Activated CD8-positive, alpha-beta memory T cell treated with anti-CD3 and anti-CD28 coated beads, Interleukin-2, amount 10 ng/mL, durations not matched to agents 7 days and 5 days (primary cell): ENCODE measurements around the gene ARHGAP26. TPM values are rescaled to one million over a fixed set of nuclear protein-coding genes. Genes with fewer than 3 reads are reported as not detected.

Experiments
- ATAC-seq: fragments of 150-1000 bp; cut with Tn5 transposase; one replicate; pipeline ENCODE4 v1.10.0; 2021; ENCODE audit warnings: moderate library complexity
- CTCF ChIA-PET: fragments of 350-600 bp; sonication (Branson Sonifier 250); formaldehyde crosslinking; loops from one replicate; lab custom pipeline; 2021; ENCODE audit warnings: antibody characterized with exemption; lab: Charles Lee
- DNase-seq: peaks from one replicate; pipeline ENCODE4 v3.0.0-alpha.2; 2020
- H3K27ac Mint-ChIP-seq: one replicate; pipeline ENCODE4 v1.8.0; 2021; ENCODE audit warnings: mild to moderate bottlenecking, mixed read lengths
- H3K27me3 Mint-ChIP-seq: one replicate; pipeline ENCODE4 v1.8.0; 2021; ENCODE audit warnings: mixed read lengths
- H3K36me3 Mint-ChIP-seq: one replicate; pipeline ENCODE4 v1.8.0; 2021; ENCODE audit warnings: mild to moderate bottlenecking, mixed read lengths
- H3K4me1 Mint-ChIP-seq: one replicate; pipeline ENCODE4 v1.8.0; 2021; ENCODE audit warnings: mixed read lengths
- H3K4me3 Mint-ChIP-seq: one replicate; pipeline ENCODE4 v1.8.0; 2021; ENCODE audit warnings: mild to moderate bottlenecking, moderate library complexity, mixed read lengths
- H3K9me3 Mint-ChIP-seq: one replicate; pipeline ENCODE4 v1.8.0; 2022; ENCODE audit warnings: low read depth, mixed read lengths
- total RNA-seq, 2 experiments: library from RNA; stranded (reverse); gene quantifications; one replicate each; pipeline ENCODE4 v1.2.3, GENCODE V29; 2021

The ARHGAP26 gene
- total RNA-seq, 2 experiments from 2014 or later, result 12.6 to 38.9 TPM

DNA sequence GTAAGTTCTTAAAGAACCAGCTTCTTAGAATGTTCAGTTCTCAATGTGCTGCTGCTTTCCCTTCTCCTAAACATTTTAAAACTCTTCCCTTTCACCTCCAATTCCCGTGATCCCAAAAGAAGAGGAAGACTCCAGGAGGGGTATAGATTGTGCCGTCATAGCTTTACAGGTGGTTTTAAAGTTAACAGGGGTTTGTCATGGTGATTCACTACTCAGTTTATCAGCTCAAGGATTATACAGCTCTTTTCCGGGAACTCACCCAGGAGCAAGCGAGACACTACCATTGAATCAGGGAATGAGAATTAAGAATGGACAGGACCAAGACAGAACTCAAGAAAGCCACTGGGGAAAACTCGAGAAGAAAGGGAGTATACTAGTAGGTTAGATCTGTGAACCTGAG is 454.5 kb downstream of the ARHGAP26 start:
- Mint-ChIP-seq H3K9me3 (no peaks in the 10 kb centered on the region), H3K4me1 (peaks cover 47% of the 10 kb centered on the region), H3K36me3 (peaks cover 12% of the 10 kb centered on the region), H3K27ac (no peak overlapping the region), H3K4me3 (no peak overlapping the region), H3K27me3 (no peaks in the 10 kb centered on the region)
- no peak for DNase-seq
- CTCF ChIA-PET, result interaction anchor here (0.8 kb wide), 1 partner anchor 180 kb away, joined by 3 read pairs; no protein-coding TSS in a partner anchor
- no peak for ATAC-seq

DNA sequence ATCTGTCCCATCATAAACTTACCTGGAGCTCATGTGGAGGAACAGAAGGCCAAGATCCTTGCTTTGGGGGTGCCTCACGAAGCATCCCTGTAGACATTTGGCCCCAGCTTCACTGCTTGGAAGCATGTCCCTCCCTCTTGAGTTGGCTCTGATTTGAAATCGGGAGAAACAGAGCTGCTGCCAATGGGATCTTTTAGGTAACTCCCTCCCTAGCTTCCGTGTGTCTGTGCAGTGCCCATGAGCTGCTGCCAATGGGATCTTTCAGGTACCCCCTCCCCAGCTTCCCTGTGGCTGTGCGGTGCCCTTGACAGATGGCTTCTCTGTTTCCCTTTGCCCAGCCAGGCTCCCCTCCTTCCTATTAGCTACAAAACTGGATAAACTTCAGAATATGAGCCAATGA is 455.3 kb downstream of the ARHGAP26 start:
- ATAC-seq (no peak), DNase-seq (no peak)
- H3K9me3 Mint-ChIP-seq, result no peaks in the 10 kb centered on the region
- H3K36me3 Mint-ChIP-seq, result peaks cover 12% of the 10 kb centered on the region
- H3K27me3 Mint-ChIP-seq, result no peaks in the 10 kb centered on the region
- peaks cover 55% of the 10 kb centered on the region for H3K4me1 Mint-ChIP-seq
- H3K4me3 Mint-ChIP-seq, result no peak overlapping the region
- H3K27ac Mint-ChIP-seq, result no peak overlapping the region
- CTCF ChIA-PET, result no interaction called here

DNA sequence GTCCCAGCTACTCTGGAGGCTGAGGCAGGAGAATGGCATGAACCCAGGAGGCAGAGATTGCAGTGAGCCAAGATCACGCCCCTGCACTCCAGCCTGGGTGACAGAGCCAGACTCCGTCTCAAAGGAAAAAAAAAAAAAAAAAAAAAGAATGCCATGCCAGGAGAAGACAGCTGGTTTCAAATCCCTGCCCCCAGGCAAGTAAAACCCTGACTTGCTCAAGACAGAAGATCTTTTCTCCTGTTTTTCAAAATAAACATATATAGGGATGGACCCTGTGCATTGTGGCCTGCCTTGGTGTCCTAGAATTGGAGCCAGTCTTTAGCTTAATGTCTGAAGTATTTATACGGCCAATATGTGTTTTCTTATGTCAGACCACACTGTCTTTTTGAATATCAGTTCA is 456.2 kb downstream of the ARHGAP26 start:
- DNase-seq, result no peak
- Mint-ChIP-seq H3K4me3 (no peak overlapping the region), H3K27me3 (no peaks in the 10 kb centered on the region), H3K9me3 (no peaks in the 10 kb centered on the region), H3K4me1 (peaks cover 51% of the 10 kb centered on the region), H3K27ac (no peak overlapping the region), H3K36me3 (peaks cover 12% of the 10 kb centered on the region)
- CTCF ChIA-PET, result interaction anchor here (0.7 kb wide), 1 partner anchor 599 kb away, joined by 5 read pairs; no protein-coding TSS in a partner anchor
- ATAC-seq, result no peak

DNA sequence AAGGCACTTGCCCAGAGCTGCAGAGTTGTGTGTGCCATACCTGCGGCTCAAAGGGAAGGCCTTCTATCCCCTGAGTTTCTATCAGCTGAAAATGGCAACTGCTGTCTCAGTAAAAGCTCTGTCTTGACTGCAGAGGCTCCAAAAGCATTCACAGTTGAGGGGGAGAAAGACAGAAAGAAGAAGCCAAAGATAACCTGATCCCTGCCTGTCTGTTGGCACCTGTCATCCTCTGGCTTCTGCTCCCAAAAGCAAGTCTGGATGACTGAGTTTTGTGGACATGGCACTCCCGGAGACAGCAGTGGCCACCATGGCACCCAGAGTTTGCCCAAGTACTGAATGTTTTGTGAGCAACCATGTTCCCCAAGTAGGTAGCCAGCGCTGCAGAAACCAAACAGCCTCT is 456.7 kb downstream of the ARHGAP26 start:
- H3K36me3 Mint-ChIP-seq, result peaks cover 12% of the 10 kb centered on the region
- peaks cover 46% of the 10 kb centered on the region for H3K4me1 Mint-ChIP-seq
- no peak for DNase-seq
- no peak overlapping the region for H3K4me3 Mint-ChIP-seq
- no peak for ATAC-seq
- H3K9me3 Mint-ChIP-seq, result no peaks in the 10 kb centered on the region
- CTCF ChIA-PET, result interaction anchor here (1.2 kb wide), 1 partner anchor 218 kb away, joined by 3 read pairs; no protein-coding TSS in a partner anchor
- H3K27ac Mint-ChIP-seq, result no peak overlapping the region
- no peaks in the 10 kb centered on the region for H3K27me3 Mint-ChIP-seq

DNA sequence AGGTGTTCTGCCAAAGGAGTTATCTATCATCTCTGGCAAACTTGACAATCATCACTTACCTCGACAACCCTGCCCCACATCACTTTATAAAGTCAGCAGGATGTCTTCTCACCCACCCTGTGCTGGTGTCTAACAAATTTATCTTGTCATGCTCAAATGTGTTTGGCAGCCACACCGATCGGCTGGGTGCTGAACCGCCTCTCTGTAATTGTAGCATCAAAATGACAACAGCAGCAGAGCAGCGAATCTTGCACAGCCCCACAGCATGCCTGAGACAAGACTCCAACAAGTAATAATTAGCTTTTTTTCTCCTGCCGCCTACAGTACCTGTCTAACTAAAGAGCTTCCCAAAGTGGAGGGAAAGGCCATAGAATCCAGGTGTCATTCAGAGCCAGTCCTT is 457.1 kb downstream of the ARHGAP26 start:
- DNase-seq (no peak), ATAC-seq (no peak)
- CTCF ChIA-PET, result interaction anchor here (1.2 kb wide), 1 partner anchor 218 kb away, joined by 3 read pairs; no protein-coding TSS in a partner anchor
- Mint-ChIP-seq H3K9me3 (no peaks in the 10 kb centered on the region), H3K4me1 (peaks cover 42% of the 10 kb centered on the region), H3K36me3 (peaks cover 12% of the 10 kb centered on the region), H3K27me3 (no peaks in the 10 kb centered on the region), H3K4me3 (no peak overlapping the region), H3K27ac (no peak overlapping the region)

DNA sequence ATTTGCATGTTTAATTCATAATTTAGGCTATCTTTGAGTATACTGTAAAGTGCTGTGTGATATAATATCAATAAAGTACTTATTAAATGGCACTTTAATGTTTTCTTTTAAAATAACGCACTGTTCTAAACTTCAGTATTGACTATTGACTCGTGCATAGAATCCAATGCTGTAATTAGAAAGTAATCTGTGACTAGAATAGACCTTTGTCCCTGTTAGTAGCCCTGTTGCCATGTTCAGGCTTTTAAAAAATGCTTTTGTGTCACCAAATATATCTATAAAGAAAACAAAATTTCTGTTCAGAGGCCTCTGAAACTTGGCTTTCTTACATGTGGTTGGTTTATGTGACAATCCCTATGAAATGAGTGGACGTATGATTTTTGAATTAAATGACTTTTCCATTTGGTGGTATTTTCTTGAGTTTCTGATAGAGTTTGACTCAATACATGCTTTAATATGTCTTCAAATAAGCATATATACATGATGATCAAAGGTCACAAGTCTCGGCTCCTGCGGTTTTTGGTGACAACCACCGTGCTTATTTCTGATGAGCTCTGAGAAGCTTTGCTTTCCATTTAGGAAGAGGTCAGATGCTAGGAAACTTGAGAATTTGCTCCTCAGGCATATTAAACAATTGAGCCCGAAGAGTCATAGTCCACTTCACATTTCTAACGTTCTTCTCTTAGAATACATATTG is 458.6 kb downstream of the ARHGAP26 start:
- H3K4me3 Mint-ChIP-seq, result no peak overlapping the region
- H3K4me1 Mint-ChIP-seq, result peaks cover 28% of the 10 kb centered on the region
- CTCF ChIA-PET, result interaction anchor here (1.0 to 1.4 kb wide), 3 partner anchors 8 to 596 kb away, joined by 3 to 4 read pairs (median 3); no protein-coding TSS in a partner anchor
- peak; percentile 11 for ATAC-seq
- peaks cover 7% of the 10 kb centered on the region for H3K36me3 Mint-ChIP-seq
- peak overlapping the region; percentile 91 for H3K27ac Mint-ChIP-seq
- no peaks in the 10 kb centered on the region for H3K9me3 Mint-ChIP-seq
- H3K27me3 Mint-ChIP-seq, result no peaks in the 10 kb centered on the region
- peak; percentile 68 for DNase-seq

DNA sequence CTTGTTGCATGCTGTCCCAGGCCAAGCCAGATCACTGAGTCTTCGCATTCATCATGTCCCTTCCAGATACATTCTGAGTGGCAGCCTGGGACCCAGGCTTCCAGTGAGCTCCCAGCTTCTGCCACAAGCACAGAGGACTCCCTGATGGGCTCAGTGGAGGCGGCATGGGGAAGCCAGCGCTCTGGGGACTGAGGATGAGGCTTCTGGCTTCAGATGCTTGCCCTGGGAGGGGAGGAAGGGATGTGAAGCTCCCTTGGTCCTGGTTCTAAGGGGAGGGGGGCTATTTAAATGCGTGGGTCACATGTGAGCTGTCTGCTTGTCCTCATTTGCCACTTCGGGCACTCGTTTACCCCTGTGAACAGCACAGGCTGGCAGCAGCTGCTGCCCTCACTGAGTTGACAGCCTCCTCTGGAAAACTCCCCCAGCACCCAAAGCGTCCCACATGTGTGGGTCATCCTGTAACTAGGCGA is 459.3 kb downstream of the ARHGAP26 start:
- Mint-ChIP-seq H3K4me3 (peak overlapping the region; percentile 58), H3K27me3 (no peaks in the 10 kb centered on the region), H3K36me3 (peaks cover 2% of the 10 kb centered on the region), H3K4me1 (peaks cover 27% of the 10 kb centered on the region), H3K27ac (peak overlapping the region; percentile 91), H3K9me3 (no peaks in the 10 kb centered on the region)
- peak; percentile 50 for DNase-seq
- peak; percentile 66 for ATAC-seq
- CTCF ChIA-PET, result interaction anchor here (1.0 to 1.4 kb wide), 4 partner anchors 9 to 596 kb away, joined by 3 to 4 read pairs (median 3); no protein-coding TSS in a partner anchor

DNA sequence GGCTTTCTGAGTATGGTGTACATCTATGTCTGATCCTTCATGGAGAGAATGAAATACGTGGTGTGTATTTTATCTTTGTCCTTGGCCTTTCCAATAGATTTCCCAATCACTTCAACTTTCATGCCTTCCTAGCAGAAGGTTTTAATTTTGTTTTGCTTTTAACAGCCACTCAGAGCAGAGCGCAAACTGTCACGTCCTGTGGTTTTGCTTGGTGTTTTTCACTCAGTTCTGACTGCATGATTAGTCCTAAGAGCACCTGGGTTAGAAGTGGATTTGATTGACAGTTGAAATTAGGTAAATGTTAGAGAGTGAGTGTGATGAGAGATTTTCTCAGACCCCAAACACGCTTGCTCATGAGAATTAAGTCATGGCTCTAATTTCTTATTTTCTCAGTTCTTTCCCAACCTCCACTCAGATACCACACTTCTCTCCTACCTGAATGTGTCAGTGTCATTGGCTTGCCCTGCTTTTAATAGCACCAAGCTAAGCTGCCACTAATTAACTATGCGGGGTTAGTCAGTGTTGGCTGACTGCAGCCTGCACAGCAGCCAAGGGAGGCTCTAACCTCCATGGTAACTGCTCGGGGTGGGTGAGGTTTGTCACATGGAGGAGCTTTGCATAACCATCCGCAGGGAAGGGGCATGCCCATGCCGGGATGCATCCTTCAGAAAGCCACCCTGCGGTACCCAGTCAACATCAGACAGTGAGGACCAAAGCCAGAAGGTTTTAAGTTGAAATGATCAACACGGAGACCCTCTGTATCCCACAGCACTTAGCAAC is 459.9 kb downstream of the ARHGAP26 start:
- peak; percentile 88 for ATAC-seq

DNA sequence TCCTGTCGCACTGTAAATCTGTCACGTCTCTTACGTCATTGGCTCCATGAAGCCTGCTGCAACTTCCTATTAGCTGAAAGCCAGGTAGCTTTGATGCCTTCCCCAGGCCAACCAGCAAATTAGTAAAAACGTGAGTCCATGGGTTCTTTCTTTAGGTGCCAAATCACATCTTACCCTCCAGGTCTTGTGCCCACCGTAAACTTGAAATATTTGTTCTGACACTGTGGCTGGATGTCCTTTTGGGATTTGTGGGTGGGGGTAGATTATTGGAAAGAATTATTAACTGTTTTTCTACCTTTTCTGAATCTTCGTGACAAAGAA is 460.5 kb downstream of the ARHGAP26 start:
- DNase-seq, result no peak
- CTCF ChIA-PET, result interaction anchor here (1.5 to 1.6 kb wide), 2 partner anchors 8 to 173 kb away, joined by 4 to 5 read pairs; partner anchors contain the start of gene NR3C1
- no peak overlapping the region for H3K4me3 Mint-ChIP-seq
- no peaks in the 10 kb centered on the region for H3K9me3 Mint-ChIP-seq
- peak overlapping the region; percentile 91 for H3K27ac Mint-ChIP-seq
- H3K4me1 Mint-ChIP-seq, result peaks cover 27% of the 10 kb centered on the region
- H3K27me3 Mint-ChIP-seq, result no peaks in the 10 kb centered on the region
- no peak for ATAC-seq
- no peaks in the 10 kb centered on the region for H3K36me3 Mint-ChIP-seq

More for the DNA sequence above, 459.9 kb downstream of the ARHGAP26 start:
- H3K9me3 Mint-ChIP-seq, result no peaks in the 10 kb centered on the region
- H3K27me3 Mint-ChIP-seq, result no peaks in the 10 kb centered on the region
- peak overlapping the region; percentile 58 for H3K4me3 Mint-ChIP-seq
- H3K4me1 Mint-ChIP-seq, result peaks cover 27% of the 10 kb centered on the region
- CTCF ChIA-PET, result interaction anchor here (1.0 to 1.6 kb wide), 5 partner anchors 8 to 227 kb away, joined by 3 to 5 read pairs (median 3); partner anchors contain the start of gene NR3C1
- peak; percentile 84 for DNase-seq
- H3K27ac Mint-ChIP-seq, result peak overlapping the region; percentile 91
- no peaks in the 10 kb centered on the region for H3K36me3 Mint-ChIP-seq

DNA sequence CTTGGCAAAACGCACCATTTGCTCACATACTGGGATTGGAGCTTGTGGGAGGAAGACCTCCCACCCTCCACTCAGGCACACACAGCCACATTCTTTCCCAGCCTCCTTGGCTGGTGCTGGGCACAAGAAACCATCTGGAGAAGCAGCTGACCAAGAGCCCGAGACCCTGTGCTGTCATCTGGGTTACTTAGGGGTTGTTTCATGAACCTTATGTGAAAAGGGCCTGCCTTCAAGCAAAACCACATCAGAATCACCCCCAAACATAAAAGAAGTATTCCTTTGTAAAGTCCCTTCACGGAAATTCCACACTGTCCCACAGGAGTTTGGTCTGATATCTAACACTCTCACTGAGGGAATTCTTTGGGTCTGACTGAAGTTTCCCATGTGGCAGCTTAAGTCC is 461.2 kb downstream of the ARHGAP26 start:
- no peaks in the 10 kb centered on the region for H3K36me3 Mint-ChIP-seq
- no peaks in the 10 kb centered on the region for H3K9me3 Mint-ChIP-seq

DNA sequence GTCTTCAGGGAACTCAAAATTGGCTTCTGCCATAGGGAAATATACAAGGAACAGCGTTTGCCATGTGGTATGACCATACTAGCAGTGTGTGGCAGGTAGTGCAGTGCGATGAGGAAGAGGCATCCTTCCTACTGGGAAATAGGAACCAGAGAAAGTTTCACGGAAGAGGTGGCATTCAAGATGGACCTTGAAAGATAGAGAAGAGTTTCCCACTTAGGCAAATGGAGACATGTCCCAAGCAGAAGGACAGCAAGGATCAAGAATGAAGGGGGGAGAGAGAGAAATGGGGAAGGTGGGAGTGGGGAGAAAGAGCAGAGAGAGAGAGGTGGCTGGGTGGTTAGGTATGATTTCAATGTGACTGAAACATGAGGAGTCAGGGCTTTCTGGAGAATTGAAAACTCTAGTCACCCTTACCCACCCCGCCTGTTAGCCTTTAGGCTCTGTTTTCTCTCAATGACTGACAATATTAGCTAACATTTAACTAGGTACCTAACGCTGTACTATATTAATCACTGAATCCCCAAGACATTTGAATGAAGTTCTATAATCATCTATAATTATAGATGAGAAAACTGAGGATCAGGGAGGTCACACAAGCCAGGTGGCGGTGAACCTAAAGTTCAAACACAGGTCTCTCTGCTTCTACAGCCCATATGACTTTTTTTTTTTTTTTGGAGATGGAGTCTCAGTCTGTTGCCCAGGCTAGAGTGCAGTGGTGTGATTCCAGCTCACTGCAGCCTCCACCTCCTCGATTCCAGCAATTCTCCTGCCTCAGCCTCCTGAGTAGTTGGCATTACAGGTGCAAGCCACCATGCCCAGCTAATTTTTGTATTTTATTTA is 462.0 kb downstream of the ARHGAP26 start:
- no peaks in the 10 kb centered on the region for H3K36me3 Mint-ChIP-seq
- H3K4me3 Mint-ChIP-seq, result no peak overlapping the region
- peaks cover 27% of the 10 kb centered on the region for H3K4me1 Mint-ChIP-seq
- H3K9me3 Mint-ChIP-seq, result no peaks in the 10 kb centered on the region
- H3K27ac Mint-ChIP-seq, result no peak overlapping the region
- DNase-seq, result no peak
- H3K27me3 Mint-ChIP-seq, result no peaks in the 10 kb centered on the region
- CTCF ChIA-PET, result no interaction called here
- no peak for ATAC-seq

More for the DNA sequence above, 461.2 kb downstream of the ARHGAP26 start:
- H3K27ac Mint-ChIP-seq, result no peak overlapping the region
- H3K4me3 Mint-ChIP-seq, result no peak overlapping the region
- CTCF ChIA-PET, result interaction anchor here (1.5 to 1.6 kb wide), 2 partner anchors 9 to 172 kb away, joined by 4 to 5 read pairs; partner anchors contain the start of gene NR3C1
- ATAC-seq, result no peak
- H3K27me3 Mint-ChIP-seq, result no peaks in the 10 kb centered on the region
- peaks cover 27% of the 10 kb centered on the region for H3K4me1 Mint-ChIP-seq
- DNase-seq, result no peak

DNA sequence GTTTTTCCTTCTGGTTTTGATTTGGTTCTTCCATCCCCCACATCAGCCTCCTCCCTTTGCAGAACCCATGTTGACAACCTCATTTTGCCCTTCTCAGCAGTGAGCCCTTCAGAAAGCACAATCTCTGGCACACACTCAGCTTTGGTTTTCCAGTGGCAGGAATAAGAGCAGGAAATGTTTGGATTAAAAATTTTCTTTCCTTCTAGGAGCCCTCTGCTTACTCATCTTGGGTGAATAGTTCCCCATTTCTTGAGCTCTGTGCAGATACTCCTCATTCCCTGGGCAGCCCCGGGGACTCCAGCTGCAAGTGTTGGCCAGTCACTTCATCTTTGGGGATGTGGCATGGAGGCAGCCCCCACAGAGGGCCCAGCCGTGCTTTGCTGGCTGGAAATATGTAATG is 462.9 kb downstream of the ARHGAP26 start:
- no peaks in the 10 kb centered on the region for H3K36me3 Mint-ChIP-seq
- DNase-seq (peak; percentile 5), ATAC-seq (no peak)
- H3K27me3 Mint-ChIP-seq, result no peaks in the 10 kb centered on the region
- CTCF ChIA-PET, result no interaction called here
- no peak overlapping the region for H3K27ac Mint-ChIP-seq
- H3K4me1 Mint-ChIP-seq, result peaks cover 27% of the 10 kb centered on the region
- no peaks in the 10 kb centered on the region for H3K9me3 Mint-ChIP-seq
- no peak overlapping the region for H3K4me3 Mint-ChIP-seq
